Stimulated activated CD4-positive, alpha-beta T cell treated with anti-CD3 and anti-CD28 coated beads, Interleukin-12 subunit alpha, Interleukin-12 subunit beta, amount 100 ng/mL, for 24 hours (primary cell): ENCODE data around the gene ABCC2.
"Not testable (repeated sequence)": the region's sequence is repeated elsewhere in the genome, so short reads cannot be mapped to it uniquely, and the experiment has no call there.

ENCODE experiments used
- DNase-seq, 2 experiments: peaks; one replicate each; pipeline ENCODE4 v3.0.0-alpha.2; 2020; ENCODE audit warnings: low read depth in 2 of 2

The ABCC2 gene

DNA sequence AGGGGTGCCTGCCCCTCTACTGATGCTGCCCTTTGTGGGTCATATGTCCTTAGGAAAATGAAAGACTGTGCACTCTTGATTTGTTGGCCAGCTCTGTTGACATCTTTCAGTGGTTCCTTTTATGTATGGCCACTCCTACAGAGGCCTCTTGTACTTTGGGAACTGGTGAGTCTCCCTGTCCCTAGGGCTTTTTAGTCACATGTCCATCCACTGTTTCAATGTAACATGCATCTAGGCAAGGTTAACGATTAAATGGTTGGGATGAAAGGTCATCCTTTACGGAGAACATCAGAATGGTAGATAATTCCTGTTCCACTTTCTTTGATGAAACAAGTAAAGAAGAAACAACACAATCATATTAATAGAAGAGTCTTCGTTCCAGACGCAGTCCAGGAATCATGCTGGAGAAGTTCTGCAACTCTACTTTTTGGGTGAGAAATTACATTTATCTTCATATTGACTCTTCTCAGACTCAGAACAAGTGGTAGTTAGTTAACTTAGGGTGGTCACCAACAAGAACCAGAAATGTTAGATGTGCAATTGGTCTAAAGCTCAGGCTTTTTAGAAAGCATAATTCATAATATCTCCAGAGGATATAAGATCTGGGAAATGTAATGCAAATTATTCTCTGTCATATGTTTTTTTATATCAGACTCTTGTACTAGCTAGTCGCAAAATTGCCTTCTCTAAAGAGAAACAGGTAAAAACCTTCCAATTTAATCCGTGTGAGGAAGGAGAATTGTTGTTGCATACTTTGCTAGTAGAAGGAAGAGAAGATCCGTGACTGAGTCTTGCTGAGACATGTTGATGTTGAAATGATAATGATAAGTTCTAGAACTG, at the start of gene ABCC2:
Gene ABCC2, plus strand, starts transcription at position 194 of the 840 bp plus-strand sequence. Its CDS starts 205 bp downstream, at position 399.
- DNase-seq = no peak

DNA sequence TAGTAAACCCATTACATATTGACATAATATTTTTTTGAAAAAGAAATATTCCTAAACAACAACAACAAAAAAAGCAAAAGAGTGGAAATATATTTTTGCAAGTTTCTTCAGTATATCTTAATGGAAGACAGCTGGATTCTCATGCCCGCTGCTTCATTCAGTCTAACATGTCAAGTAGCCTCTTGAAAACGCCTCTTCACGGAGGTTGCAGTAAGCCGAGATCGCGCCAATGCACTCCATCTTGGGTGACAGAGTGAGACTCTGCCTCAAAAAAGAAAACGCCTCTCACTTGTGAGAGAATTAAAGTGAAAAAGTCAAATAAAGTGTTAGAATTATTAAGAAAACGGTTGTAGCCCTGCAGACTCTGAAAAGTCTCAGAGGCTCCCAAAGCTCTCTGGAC, 49.1 kb upstream of the ABCC2 start:
- DNase-seq = no peak

DNA sequence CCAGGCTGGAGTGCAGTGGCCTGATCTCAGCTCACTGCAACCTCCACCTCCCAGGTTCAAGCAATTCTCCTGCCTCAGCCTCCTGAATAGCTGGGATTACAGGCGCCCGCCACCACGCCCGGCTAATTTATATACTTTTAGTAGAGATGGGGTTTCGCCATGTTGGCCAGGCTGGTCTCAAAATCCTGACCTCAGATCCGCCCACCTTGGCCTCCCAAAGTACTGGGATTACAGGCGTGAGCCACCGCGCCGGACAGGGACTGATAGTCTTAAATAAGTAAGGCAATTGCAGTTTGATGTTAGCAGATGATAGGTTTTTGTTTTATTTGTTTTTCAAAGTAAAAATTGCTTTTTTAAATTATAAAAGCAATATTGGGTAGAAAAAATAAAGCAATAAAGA, 48.3 kb upstream of the ABCC2 start:
- not testable (repeated sequence) for DNase-seq

DNA sequence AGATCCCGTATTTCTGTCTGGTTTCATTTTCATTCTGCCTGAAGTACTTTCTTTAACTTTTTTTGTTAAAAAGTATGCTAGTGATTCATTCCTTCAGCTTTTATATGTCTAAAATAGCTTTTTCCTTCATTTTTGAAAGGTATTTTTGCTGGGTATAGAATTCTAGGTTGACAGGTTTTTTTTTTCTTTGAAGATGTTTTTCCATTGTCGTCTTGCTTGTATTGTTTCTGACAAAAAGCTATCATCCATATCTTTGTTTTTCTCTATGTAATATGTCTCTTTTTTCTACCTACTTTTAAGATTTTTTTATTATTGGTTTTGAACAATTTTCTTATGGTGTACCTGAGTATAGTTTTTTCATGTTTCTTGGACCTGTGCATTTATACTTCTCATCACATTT, 42.2 kb upstream of the ABCC2 start:
- DNase-seq = no peak

DNA sequence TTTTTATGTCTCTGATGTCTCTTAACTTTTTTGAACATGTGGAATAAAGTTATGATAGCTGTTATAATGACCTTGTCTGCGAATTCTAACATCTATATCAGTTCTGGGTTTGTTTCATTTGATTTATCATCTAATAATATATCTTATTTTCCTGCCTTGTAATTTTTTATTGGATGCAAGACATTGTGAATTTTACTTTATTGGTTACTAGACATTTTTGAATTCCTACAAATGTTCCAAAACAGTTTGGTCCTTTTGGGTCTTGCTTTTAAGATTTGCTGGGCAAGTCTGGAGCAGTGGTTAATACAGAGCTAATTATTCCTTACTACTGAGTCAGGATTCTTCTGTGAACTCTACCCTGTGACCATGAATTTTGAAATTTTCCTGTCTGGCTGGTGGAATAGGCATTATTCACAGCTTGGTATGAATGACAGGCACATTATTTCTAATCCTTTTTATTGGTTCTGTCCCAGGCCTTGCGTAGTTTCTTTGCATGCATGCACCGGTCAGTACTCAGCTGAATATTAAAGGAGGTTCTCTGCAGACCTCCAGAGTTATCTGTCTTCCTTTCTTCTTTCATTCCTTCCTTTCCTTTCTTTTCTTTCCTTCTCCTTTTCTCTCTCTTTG, 41.4 kb upstream of the ABCC2 start:
- no peak for DNase-seq

DNA sequence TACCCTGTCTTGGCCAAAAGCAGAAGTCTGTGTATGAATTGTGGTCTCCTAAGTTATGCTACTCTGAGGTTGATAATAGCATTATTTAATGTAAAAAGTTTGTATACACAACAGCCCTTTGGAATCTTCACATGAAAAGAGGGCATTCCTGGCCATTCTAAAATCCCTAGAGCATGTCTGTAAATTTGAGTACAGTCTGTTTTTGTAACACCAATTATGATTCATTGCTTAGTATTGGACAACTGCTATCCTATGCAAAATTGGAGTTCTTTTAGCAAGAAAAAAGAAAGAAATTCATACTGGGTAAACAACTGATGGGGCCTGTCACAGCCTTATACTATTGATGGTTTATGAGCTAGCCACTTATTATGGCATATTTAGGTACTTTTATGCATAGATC, 40.2 kb upstream of the ABCC2 start:
- no peak for DNase-seq

DNA sequence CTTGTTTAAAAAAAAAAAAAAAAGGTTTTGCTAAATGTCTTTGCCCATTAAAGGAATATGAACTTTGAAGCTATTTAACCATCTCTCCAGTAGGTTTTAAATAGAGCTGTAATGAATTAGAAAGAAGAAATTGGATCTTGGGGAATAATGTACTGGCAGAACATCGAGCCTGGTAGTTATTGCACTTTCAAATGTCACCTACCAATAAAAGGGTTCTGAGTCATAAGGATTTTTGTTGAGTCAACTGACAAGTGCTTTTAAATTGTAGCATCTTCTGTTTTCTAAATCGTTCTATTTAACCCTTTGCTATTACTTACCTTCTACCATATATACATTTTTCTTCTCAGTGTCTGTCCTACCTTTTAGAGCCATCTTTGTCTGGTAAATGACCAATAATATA, 39.7 kb upstream of the ABCC2 start:
- DNase-seq = no peak

DNA sequence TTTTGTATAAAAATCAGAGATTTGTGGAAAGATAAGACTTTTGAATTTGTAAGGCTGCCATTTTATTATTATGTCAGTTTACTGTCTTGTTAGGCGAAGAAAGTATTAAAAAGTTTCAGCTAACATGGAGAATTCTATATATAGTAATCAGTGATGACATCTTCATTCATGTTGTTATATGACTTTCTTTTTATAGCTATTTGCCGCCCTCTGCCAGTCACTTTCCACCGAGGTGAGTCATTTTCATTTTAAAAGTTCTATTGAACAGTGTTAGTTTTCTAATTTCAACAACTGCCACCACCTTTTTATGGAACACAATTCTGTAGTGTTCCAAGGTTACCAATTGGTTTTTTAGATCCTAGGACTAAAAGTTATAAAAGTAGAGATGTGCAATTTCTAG, 38.6 kb upstream of the ABCC2 start:
- DNase-seq = no peak

DNA sequence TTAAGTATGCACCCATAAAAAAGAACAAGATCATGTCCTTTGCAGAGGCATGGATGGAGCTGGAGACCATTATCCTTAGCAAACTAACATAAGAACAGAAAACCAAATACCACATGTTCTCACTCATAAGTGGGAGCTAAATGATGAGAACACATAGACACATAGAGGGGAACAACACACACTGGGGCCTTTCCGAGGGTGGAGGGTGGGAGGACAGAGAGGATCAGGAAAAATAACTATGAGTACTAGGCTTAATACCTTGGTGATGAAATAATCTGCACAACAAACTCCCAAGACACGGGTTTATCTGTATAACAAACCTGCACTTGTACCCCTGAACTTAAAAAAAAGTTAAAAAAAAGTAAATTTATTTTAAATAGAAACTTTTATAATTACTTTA, 36.3 kb upstream of the ABCC2 start:
- DNase-seq = not testable (repeated sequence)

DNA sequence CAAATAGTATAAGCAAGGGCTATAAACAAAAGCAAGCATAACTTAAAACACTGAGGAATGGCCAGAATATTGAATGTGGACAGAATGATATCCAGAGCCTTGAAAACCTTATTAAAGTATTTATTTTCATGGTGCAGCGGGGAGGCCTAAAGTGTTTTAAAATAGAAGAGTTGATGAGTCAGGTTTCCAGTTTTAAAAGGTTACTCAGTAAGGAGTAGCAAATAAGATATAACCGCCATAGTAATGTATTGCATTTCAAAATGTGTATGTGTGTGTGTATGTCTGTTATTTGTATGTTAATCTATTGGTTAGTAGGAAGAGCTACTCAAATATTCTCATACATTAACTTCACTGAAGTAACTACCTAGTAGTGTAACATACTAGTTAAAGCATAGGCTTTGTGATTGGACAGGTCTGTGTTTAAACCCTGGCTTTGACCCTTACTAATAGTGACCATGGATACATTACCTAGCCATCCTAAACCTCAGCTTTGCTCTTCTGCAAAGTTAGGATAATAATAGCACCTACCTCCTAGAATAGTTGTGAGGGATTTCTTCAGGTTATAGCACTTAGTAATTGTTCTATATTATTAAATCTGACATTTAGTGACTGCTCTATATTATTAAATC, 33.5 kb upstream of the ABCC2 start:
- DNase-seq = no peak

DNA sequence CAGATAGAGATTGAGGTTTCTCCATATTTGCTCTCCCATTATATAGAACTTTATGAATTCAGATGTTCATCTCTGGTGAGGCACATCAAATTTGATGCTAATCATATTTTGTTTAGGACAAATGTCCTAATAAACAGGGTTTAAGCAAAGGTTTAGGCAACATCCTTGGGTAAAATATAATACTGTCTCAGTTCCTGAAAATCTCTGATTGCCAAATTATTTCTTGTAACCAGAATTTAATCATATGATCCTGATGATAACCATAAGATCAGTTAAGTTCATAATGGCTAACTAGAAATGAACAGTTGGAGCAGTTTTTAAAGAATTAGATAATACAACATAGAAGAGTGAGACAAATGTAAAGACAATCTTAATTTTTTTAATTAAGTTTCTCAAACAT, 31.8 kb upstream of the ABCC2 start:
- no peak for DNase-seq

DNA sequence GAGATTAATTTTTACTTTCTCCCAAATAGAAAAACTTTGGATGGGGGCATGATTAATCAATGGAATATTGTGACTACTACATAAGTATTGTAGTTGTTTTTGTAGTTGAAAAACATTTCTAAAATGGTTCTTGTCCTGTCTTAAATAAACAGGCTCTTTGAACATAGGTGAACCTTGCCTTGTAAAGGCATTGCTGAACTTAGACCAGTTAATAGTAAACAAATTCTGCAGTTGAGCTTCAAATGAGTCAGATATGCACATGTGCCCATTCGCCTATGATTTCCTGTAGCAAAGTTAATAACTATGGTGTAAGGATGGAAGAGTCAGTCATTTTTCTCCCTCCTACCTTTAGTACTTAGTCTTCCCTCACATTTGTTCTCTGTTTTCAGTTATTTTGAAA, 27.8 kb upstream of the ABCC2 start:
- no peak for DNase-seq

DNA sequence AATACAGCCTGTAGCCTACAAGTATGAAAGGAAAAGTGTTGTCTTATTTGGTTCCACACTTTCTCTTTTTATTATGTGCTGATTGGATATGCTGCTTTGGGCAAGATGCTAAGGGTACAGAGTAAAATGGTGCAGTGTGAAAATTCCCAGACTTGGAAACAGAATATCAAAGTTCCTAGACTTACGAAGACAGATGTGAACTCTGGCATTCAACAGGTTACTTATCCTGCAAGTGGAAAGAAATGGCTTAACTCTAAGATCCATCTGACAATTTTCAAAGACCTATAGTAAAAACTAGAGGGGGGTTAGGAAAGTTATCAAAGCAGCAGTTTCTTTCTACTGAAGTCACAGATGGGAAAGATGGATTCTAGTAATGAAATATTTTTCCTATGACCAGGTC, 26.3 kb upstream of the ABCC2 start:
- no peak for DNase-seq

DNA sequence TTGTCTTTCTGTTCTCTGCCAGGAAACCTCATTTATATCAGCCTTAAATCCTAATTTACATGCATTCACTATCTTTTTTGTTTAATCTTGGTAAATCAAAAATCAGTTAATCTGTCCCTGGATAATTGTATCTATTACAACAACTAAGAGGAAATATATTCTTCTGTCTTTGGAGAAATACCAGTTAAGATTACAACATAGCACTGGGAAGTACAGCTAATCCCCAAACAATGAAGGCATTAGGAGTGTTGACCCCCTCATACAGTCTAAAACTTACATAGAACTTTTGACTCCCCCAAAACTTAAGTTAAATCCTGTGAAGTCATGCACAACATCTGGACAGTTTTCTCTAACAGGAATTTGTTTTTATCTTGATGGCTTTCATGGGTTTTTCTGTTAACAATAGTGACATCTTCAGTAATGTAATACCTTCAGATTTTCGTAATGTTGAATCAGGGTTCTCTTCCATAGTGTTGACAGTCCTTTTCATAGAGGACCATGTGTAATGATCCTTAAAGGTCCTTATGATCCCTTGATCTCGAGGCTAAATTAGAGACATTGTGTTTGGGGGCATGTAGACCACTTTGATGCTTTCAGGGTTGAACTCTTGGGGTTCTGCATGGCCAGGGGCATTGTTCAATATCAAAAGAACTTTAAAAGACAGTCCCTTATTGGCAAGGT, 24.1 kb upstream of the ABCC2 start:
- no peak for DNase-seq

DNA sequence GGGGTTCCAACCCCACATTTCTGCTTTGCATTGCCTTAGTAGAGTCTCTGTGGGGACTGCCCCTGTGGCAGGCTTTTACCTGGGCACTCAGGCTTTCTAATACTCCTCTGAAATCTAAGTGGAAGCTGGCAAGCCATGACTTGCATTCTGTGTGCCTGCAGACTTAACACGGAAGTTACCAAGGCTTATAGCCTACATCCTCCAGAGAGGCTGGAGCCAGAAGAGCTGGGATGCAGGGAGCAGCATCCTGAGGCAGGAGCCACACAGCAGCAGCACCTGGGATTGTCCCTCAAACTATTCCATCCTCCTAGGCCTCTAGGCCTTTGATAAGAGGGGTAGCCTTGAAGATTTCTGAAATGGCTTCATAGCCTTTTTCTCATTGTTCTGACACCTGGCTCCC, 22.1 kb upstream of the ABCC2 start:
- no peak for DNase-seq

DNA sequence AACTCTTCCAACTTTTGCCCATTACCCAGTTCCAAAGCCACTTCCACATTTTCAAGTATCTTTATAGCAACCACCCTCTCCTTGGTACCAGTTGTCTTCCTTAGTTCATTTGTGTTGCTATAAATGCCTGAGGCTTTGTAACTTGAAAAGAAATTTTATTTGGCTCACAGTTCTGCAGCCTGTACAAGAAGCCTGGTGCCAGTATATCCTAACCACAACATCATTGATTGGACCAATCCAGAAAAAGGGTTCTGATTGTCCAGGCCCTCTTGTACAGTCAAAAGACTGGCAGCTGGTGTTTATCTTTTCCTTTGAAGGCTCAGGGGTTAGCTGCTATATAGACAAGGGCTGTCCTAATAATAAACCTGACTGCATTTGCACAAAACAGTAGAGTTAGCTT, 21.1 kb upstream of the ABCC2 start:
- DNase-seq = no peak

DNA sequence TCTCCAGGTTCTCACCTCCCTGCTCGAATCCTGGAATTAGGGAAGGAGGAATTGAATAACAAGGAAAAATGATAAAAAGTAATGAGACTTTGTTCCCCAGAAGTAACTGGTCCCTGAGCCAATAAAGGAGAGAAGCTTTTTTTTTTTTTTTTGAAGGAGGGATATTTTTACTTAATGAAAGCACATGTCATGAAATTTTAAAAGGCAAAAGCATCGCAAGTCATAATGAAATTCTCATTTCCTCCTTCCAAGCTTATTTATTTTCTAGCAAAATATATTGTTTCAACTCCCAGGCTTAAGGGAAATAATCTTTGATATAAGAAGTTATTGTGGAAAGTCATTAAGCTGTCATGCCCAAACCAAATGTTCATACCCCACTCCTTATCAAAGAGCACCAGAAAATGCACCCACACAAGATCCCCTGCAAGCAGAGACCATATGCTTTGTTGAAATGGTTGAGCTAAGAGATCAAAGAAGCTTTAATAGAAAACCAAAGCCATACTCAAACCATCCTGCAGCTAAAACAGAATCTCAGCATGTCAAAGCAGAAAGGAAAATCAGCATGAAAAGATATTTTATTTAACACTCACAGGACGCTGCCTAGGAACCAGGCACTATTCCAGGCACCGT, 16.7 kb upstream of the ABCC2 start:
- no peak for DNase-seq

DNA sequence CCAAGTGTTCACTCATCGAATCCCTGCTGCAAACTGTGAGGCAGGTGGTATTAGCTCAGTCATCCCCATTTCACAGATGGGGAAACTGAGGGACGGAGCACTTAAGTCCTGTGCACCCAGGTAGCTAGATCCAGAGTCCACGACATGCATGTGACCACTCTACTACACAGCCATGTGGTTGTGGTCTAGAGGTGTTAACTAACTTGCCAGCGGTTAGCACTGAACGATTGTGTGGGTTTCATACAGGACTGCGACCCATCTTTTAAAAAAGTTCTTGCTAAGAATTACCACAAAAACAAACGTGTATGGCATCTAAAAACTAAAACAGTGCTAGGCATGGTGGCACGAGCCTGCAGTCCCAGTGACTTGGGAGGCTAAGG, 16.1 kb upstream of the ABCC2 start:
- DNase-seq = no peak

DNA sequence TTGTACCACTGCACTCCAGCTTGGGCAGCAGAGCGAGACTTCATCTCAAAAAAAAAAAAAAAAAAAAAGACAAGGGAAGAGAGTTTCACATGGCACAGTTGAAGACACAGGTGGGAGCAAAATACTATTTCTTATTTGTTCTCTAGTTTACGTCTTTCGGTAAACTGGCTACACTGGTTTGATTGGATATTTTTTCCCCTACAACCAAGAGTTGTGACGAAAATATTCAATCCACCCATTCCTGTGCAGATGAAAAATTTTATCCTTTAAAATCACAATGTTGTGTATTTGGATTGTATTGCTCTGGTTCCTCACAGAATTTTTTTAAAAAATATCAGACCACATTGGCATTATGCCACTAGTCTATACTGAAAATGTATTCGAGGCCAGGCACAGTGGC, 14.5 kb upstream of the ABCC2 start:
- no peak for DNase-seq

DNA sequence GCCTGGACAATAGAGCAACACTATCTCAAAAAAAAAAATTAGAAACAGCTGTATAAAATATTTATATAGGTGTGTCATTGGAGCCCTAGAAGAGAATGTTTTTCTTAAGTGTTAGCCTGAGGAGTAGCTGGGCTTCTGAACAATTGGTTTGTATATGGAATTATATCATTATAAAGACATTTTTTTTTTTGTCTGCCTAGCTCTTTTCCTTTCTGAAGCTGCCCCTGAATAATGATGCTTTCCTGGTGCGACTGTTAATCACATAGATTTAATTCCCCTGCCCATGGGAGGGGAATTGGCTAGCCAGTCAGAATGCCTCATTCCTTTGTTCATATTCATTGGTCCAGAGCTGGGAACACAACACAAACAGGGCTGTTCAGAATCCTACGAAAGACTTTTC, 13.9 kb upstream of the ABCC2 start:
- no peak for DNase-seq

DNA sequence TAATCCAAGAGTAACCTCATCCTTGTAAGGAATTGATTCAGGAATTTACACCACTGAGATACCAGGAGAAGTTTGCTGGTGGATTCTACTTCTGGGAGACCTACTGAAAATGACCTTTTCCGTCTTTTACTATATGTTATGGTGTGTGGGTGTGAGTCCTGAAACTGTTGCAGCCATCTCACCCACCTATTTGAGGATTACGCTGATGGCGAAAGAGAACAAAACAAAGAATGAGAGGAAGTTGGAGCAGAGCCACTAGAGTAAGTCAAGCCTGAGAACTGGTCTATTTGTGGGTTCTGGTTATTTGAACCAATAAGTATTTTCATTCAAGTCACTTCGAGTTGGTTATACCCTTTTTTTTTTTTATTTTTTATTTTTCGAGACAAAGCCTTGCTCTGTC, 12.7 kb upstream of the ABCC2 start:
- DNase-seq = no peak

DNA sequence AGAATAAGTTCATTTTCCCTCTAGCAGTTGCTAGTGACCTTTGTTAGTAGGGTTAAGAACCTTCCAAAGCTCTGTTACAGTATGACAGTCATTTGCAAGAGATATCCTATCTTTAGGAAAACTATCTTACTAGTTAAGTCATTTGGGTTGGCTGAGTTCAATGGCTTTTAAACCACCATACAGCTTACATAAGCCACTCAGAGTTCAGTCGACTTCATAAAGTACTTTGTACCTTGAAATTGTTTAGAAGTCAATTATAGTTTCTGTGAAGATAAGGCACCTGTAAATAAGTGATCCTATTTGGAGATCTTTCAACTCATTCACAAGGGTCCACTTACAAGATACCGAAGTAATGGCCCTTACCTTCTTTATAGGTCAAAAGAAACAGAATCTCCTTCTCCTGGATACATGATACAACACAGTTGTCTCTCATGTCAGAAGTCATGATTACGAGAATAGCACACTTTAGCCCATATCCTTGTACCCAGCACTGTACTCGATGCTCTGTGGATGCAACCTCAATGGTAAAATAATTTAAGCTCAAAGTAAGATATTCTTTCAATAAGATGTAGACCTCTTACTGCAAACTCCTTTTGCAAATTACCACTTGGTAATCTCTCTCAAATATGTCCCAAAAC, 11.9 kb upstream of the ABCC2 start:
- DNase-seq = no peak
